ENCODE results near the gene MAU2. TPM values are rescaled to one million over a fixed set of nuclear protein-coding genes. Genes with fewer than 3 reads are reported as not detected.

Gene MAU2
- 15.5 and 21.2 TPM in 2 replicates for total RNA-seq

GRCh38 chr19:19320361-19321140 lies at the start of gene MAU2, which contains the start of gene SUGP1:
TSS of gene MAU2 (plus strand) at chr19:19320829. CDS start at chr19:19320860, 31 bp downstream.
TSS of gene SUGP1 (minus strand) at chr19:19320509. CDS start at chr19:19320496, 13 bp downstream.

GRCh38 chr19:19404879-19405860 lies 84.5 kb downstream of the MAU2 start, which contains the start of gene GATAD2A:
TSS of gene GATAD2A (plus strand) at chr19:19405675. CDS start at chr19:19465346, 59,671 bp downstream.

Other genes starting within 250 kb of the MAU2 start
- 28.6 and 30.5 TPM in 2 replicates for gene TMEM161A, start 182.4 kb upstream of the MAU2 start, total RNA-seq
- 0.15 TPM in 1 of 2 replicates, not detected in the other for gene MEF2B, start 150.6 kb upstream of the MAU2 start, total RNA-seq
- 18.3 and 24.2 TPM in 2 replicates for gene BORCS8, start 128.7 kb upstream of the MAU2 start, total RNA-seq
- gene RFXANK, start 128.6 kb upstream of the MAU2 start, total RNA-seq, result 88.9 and 89.3 TPM in 2 replicates
- gene NR2C2AP, start 117.4 kb upstream of the MAU2 start, total RNA-seq, result 19.6 and 21.4 TPM in 2 replicates
- gene NCAN, start 108.9 kb upstream of the MAU2 start, total RNA-seq, result not detected in 2 replicates
- gene TM6SF2, start 47.5 kb upstream of the MAU2 start, total RNA-seq, result 1.3 and 2.5 TPM in 2 replicates
- 35.6 and 37.9 TPM in 2 replicates for gene SUGP1, start 320 bp upstream of the MAU2 start, total RNA-seq
- gene GATAD2A, start 84.8 kb downstream of the MAU2 start, total RNA-seq, result 52.6 and 63.5 TPM in 2 replicates
- 0.84 and 1.2 TPM in 2 replicates for gene TSSK6, start 194.7 kb downstream of the MAU2 start, total RNA-seq
- gene NDUFA13, start 195.4 kb downstream of the MAU2 start, total RNA-seq, result 61.0 and 68.2 TPM in 2 replicates
- 0.30 and 1.0 TPM in 2 replicates for gene YJEFN3, start 208.1 kb downstream of the MAU2 start, total RNA-seq
- gene CILP2, start 217.4 kb downstream of the MAU2 start, total RNA-seq, result under 0.01 and 0.15 TPM in 2 replicates

All from bronchus fibroblast of lung (primary cell).